Trophoblast cell (in vitro differentiated cells and primary cell): ENCODE results near the gene KRTAP10-5.

Experiments
- DNase-seq, 2 donors: peaks; one replicate each; pipeline ENCODE4 v3.0.0-alpha.2; 2016
- H2AFZ ChIP-seq: 2 replicates; pipeline ENCODE4 v1.6.1; 2013; ENCODE audit warnings: low read length, moderate library complexity, mild to moderate bottlenecking; ENCODE audit not compliant: insufficient read depth, poor library complexity
- H2AK5ac ChIP-seq: 2 replicates; pipeline ENCODE4 v1.6.1; 2013; ENCODE audit warnings: mild to moderate bottlenecking, low read length
- H2BK120ac ChIP-seq: 2 replicates; pipeline ENCODE4 v1.6.1; 2013; ENCODE audit warnings: low read length, mild to moderate bottlenecking, moderate library complexity; ENCODE audit not compliant: insufficient read depth, poor library complexity
- H2BK12ac ChIP-seq: 2 replicates; pipeline ENCODE4 v1.6.1; 2013; ENCODE audit warnings: mild to moderate bottlenecking, low read length, moderate library complexity
- H2BK5ac ChIP-seq: 2 replicates; pipeline ENCODE4 v1.6.1; 2013; ENCODE audit warnings: low read length, low read depth, moderate library complexity, mild to moderate bottlenecking; ENCODE audit not compliant: poor library complexity
- H3K14ac ChIP-seq: 2 replicates; pipeline ENCODE4 v1.6.1; 2013; ENCODE audit warnings: mild to moderate bottlenecking, low read length
- H3K18ac ChIP-seq: 2 replicates; pipeline ENCODE4 v1.6.1; 2013; ENCODE audit warnings: mild to moderate bottlenecking, low read length
- H3K23ac ChIP-seq: 2 replicates; pipeline ENCODE4 v1.6.1; 2013; ENCODE audit warnings: low read length
- H3K27ac ChIP-seq: 2 replicates; pipeline ENCODE4 v1.5.1; 2013; ENCODE audit warnings: low read depth, mild to moderate bottlenecking, inconsistent platforms, low read length, moderate library complexity
- H3K27me3 ChIP-seq: 2 replicates; pipeline ENCODE4 v1.6.1; 2013; ENCODE audit warnings: inconsistent platforms, mild to moderate bottlenecking, low read length, moderate library complexity; ENCODE audit not compliant: insufficient read depth
- H3K36me3 ChIP-seq, 2 experiments: 1 replicate in 1 of 2; 2 replicates in 1 of 2; pipeline ENCODE4 v1.6.1; 2013; ENCODE audit warnings: low read length in 2 of 2, mild to moderate bottlenecking in 2 of 2, moderate library complexity in 1 of 2; ENCODE audit not compliant: insufficient read depth in 2 of 2, control insufficient read depth in 1 of 2
- H3K4ac ChIP-seq: 2 replicates; pipeline ENCODE4 v1.6.1; 2013; ENCODE audit warnings: low read depth, mild to moderate bottlenecking, low read length, moderate library complexity
- H3K4me1 ChIP-seq, 2 experiments: 1 replicate in 1 of 2; 2 replicates in 1 of 2; pipeline ENCODE4 v1.6.1; 2013; ENCODE audit warnings: low read length in 2 of 2, mild to moderate bottlenecking in 2 of 2, moderate library complexity in 1 of 2; ENCODE audit not compliant: insufficient read depth in 2 of 2, control insufficient read depth in 1 of 2
- H3K4me2 ChIP-seq: 2 replicates; pipeline ENCODE4 v1.6.1; 2013; ENCODE audit warnings: inconsistent platforms, mild to moderate bottlenecking, low read length, moderate library complexity
- H3K4me3 ChIP-seq: 2 replicates; pipeline ENCODE4 v1.5.1; 2013; ENCODE audit warnings: mild to moderate bottlenecking, low read depth, low read length, inconsistent platforms
- H3K79me1 ChIP-seq: one replicate; pipeline ENCODE4 v1.6.1; 2013; ENCODE audit warnings: low read length
- H3K79me2 ChIP-seq: 2 replicates; pipeline ENCODE4 v1.6.1; 2013; ENCODE audit warnings: low read length, mild to moderate bottlenecking; ENCODE audit not compliant: control insufficient read depth, insufficient read depth, poor library complexity
- H3K9ac ChIP-seq: 2 replicates; pipeline ENCODE4 v1.6.1; 2013; ENCODE audit warnings: mild to moderate bottlenecking, low read length
- H3K9me3 ChIP-seq: 2 replicates; pipeline ENCODE4 v1.6.1; 2013; ENCODE audit warnings: low read depth, mild to moderate bottlenecking, control low read depth, inconsistent platforms, low read length; ENCODE audit not compliant: insufficient read depth
- H4K12ac ChIP-seq: 2 replicates; pipeline ENCODE4 v1.6.1; 2013; ENCODE audit warnings: low read depth, mild to moderate bottlenecking, low read length, moderate library complexity
- H4K8ac ChIP-seq: 2 replicates; pipeline ENCODE4 v1.6.1; 2013; ENCODE audit warnings: low read depth, mild to moderate bottlenecking, low read length, moderate library complexity
- H4K91ac ChIP-seq: one replicate; pipeline ENCODE4 v1.6.1; 2013; ENCODE audit warnings: low read depth, mild to moderate bottlenecking, low read length, moderate library complexity
- WGBS: extraction: QIAGEN DNeasy Blood & Tissue Kit; methylation state at CpG from one replicate; pipeline ENCODE4 v1.1.7; 2013; ENCODE audit warnings: missing lambda C conversion rate; ENCODE audit not compliant: insufficient read length, insufficient coverage; ENCODE audit errors: extremely low coverage; 5-methylcytosine and 5-hydroxymethylcytosine counted together

KRTAP10-5 gene

GRCh38 chr21:44542716-44543115, 37.7 kb downstream of the KRTAP10-5 start:
- Histone ChIP-seq H3K9me3 (peaks cover 4% of the 10 kb centered on the region), H3K9ac (no peak overlapping the region), H4K8ac (no peak overlapping the region), H2BK5ac (no peak overlapping the region), H2BK120ac (no peak overlapping the region), H2AFZ (no peak overlapping the region), H3K4ac (no peak overlapping the region), H2BK12ac (no peak overlapping the region), H3K27ac (no peak overlapping the region), H3K18ac (no peak overlapping the region), H3K23ac (no peak overlapping the region), H2AK5ac (no peak overlapping the region), H3K36me3 (no peaks in the 10 kb centered on the region), H3K4me1 (no peaks in the 10 kb centered on the region), H3K79me1 (no peaks in the 10 kb centered on the region), H3K4me3 (no peak overlapping the region), H4K12ac (no peak overlapping the region), H3K4me2 (no peak overlapping the region), H3K14ac (no peak overlapping the region), H4K91ac (no peak overlapping the region), H3K27me3 (no peaks in the 10 kb centered on the region), H3K79me2 (no peaks in the 10 kb centered on the region)
- DNase-seq = no peak
- WGBS = no CpG with 5 or more reads among the region's 1 CpG

GRCh38 chr21:44540741-44541288, 39.6 kb downstream of the KRTAP10-5 start:
- no peaks in the 10 kb centered on the region for H3K27me3 ChIP-seq
- H3K36me3 ChIP-seq = no peaks in the 10 kb centered on the region
- H3K79me2 ChIP-seq = no peaks in the 10 kb centered on the region
- H3K14ac ChIP-seq = no peak overlapping the region
- H4K12ac ChIP-seq = no peak overlapping the region
- no peak overlapping the region for H2AK5ac ChIP-seq
- no peak overlapping the region for H3K23ac ChIP-seq
- H3K27ac ChIP-seq = no peak overlapping the region
- no CpG with 5 or more reads among the region's 11 CpGs for WGBS
- H3K9ac ChIP-seq = no peak overlapping the region
- H2BK5ac ChIP-seq = no peak overlapping the region
- H3K9me3 ChIP-seq = peaks cover 2% of the 10 kb centered on the region
- no peak overlapping the region for H2AFZ ChIP-seq
- no peak for DNase-seq
- no peak overlapping the region for H2BK120ac ChIP-seq
- H3K4me2 ChIP-seq = no peak overlapping the region
- no peak overlapping the region for H4K8ac ChIP-seq
- H3K4ac ChIP-seq = no peak overlapping the region
- H3K79me1 ChIP-seq = no peaks in the 10 kb centered on the region
- H3K4me1 ChIP-seq = no peaks in the 10 kb centered on the region
- no peak overlapping the region for H3K18ac ChIP-seq
- H4K91ac ChIP-seq = no peak overlapping the region
- H2BK12ac ChIP-seq = no peak overlapping the region
- H3K4me3 ChIP-seq = no peak overlapping the region

GRCh38 chr21:44539991-44540666, 40.3 kb downstream of the KRTAP10-5 start, which contains the start of gene KRTAP10-1:
Gene KRTAP10-1 (minus strand): TSS chr21:44540195. CDS start chr21:44540150, 45 bp downstream.
- Histone ChIP-seq H2AK5ac (no peak within 1 kb of the TSS), H3K4ac (no peak within 1 kb of the TSS)

GRCh38 chr21:44539046-44539445, 41.4 kb downstream of the KRTAP10-5 start:
- H4K12ac ChIP-seq = no peak overlapping the region
- H3K79me2 ChIP-seq = no peaks in the 10 kb centered on the region
- no peak overlapping the region for H3K14ac ChIP-seq
- H2AK5ac ChIP-seq = no peak overlapping the region
- no peak overlapping the region for H3K27ac ChIP-seq
- H3K4me3 ChIP-seq = no peak overlapping the region
- H3K4me1 ChIP-seq = no peaks in the 10 kb centered on the region
- no peak overlapping the region for H2BK12ac ChIP-seq
- no CpG with 5 or more reads among the region's 14 CpGs for WGBS
- no peak overlapping the region for H3K4ac ChIP-seq
- DNase-seq = no peak
- H2BK5ac ChIP-seq = no peak overlapping the region
- no peak overlapping the region for H3K9ac ChIP-seq
- no peaks in the 10 kb centered on the region for H3K27me3 ChIP-seq
- no peak overlapping the region for H2BK120ac ChIP-seq
- H3K4me2 ChIP-seq = no peak overlapping the region
- H3K18ac ChIP-seq = no peak overlapping the region
- no peak overlapping the region for H4K91ac ChIP-seq
- no peak overlapping the region for H4K8ac ChIP-seq
- H2AFZ ChIP-seq = no peak overlapping the region
- no peaks in the 10 kb centered on the region for H3K79me1 ChIP-seq
- no peaks in the 10 kb centered on the region for H3K36me3 ChIP-seq
- H3K23ac ChIP-seq = no peak overlapping the region
- no peaks in the 10 kb centered on the region for H3K9me3 ChIP-seq

More at GRCh38 chr21:44539991-44540666, 40.3 kb downstream of the KRTAP10-5 start, which contains the start of gene KRTAP10-1:
- DNase-seq = no peak
- Histone ChIP-seq H2BK120ac (no peak within 1 kb of the TSS), H3K27ac (no peak within 1 kb of the TSS), H3K18ac (no peak within 1 kb of the TSS), H3K79me1 (no peaks in the 10 kb centered on the region), H3K27me3 (no peaks in the 10 kb centered on the region), H2BK5ac (no peak within 1 kb of the TSS), H4K8ac (no peak within 1 kb of the TSS), H3K4me2 (no peak within 1 kb of the TSS), H3K14ac (no peak within 1 kb of the TSS), H4K12ac (no peak within 1 kb of the TSS), H3K9me3 (peaks cover 2% of the 10 kb centered on the region), H3K79me2 (no peaks in the 10 kb centered on the region), H3K4me3 (no peak within 1 kb of the TSS), H3K23ac (no peak within 1 kb of the TSS), H3K4me1 (no peaks in the 10 kb centered on the region), H3K36me3 (no peaks in the 10 kb centered on the region), H4K91ac (no peak within 1 kb of the TSS), H3K9ac (no peak within 1 kb of the TSS), H2BK12ac (no peak within 1 kb of the TSS), H2AFZ (no peak within 1 kb of the TSS)
- no CpG with 5 or more reads among the region's 21 CpGs for WGBS
